K562 (cell line): ENCODE data around the gene MALAT1. TPM values are rescaled to one million over a fixed set of nuclear protein-coding genes. Genes with fewer than 3 reads are reported as not detected.
A peak's percentile ranks its signal among the peaks of the same experiment; 100 is the strongest.

Experiments
- FUS ChIP-seq: fragments of 200-400 bp; formaldehyde crosslinking; optimal IDR thresholded peaks from 2 replicates; pipeline ENCODE3; 2017; ENCODE audit warnings: low read depth, low read length
- HDGF ChIP-seq: fragments of 450-650 bp; IDR thresholded peaks from 2 replicates; pipeline ENCODE4 v1.6.1; 2016
- HNRNPH1 ChIP-seq: fragments of 200-400 bp; formaldehyde crosslinking; optimal IDR thresholded peaks from 2 replicates; pipeline ENCODE3; 2017; ENCODE audit warnings: low read depth, mild to moderate bottlenecking, low read length, moderate library complexity
- HNRNPK ChIP-seq: fragments of 200-400 bp; formaldehyde crosslinking; IDR thresholded peaks from one replicate; pipeline ENCODE4 v1.6.1; 2018; ENCODE audit warnings: mild to moderate bottlenecking, low read depth, low read length; ENCODE audit not compliant: poor library complexity, severe bottlenecking
- PCBP1 ChIP-seq: fragments of 200-400 bp; formaldehyde crosslinking; IDR thresholded peaks from 2 replicates; pipeline ENCODE4 v1.6.1; 2018; ENCODE audit warnings: mild to moderate bottlenecking, low read depth, low read length; ENCODE audit not compliant: poor library complexity, severe bottlenecking
- ZBTB7A ChIP-seq: IDR thresholded peaks from 2 replicates; pipeline ENCODE4 v1.6.1; 2011; ENCODE audit warnings: low read depth, mild to moderate bottlenecking, low read length, moderate library complexity, borderline replicate concordance; ENCODE audit not compliant: control insufficient read depth
- ZNF76 ChIP-seq: fragments of 250-450 bp; sonication (Bioruptor Pico); IDR thresholded peaks from 2 replicates; pipeline ENCODE4 v1.4.0; 2020; ENCODE audit warnings: mild to moderate bottlenecking, moderate library complexity, borderline replicate concordance
- ZNF79 ChIP-seq: fragments of 250-450 bp; sonication (Bioruptor Pico); IDR thresholded peaks from 2 replicates; pipeline ENCODE4 v1.4.0; 2020; ENCODE audit warnings: low read depth, mild to moderate bottlenecking, moderate library complexity
- polyA plus RNA-seq, 8 experiments: library from polyadenylated mRNA; depleted of rRNA in 4 of 8; stranded (reverse) in 5 of 8; unstranded in 3 of 8; fragments of >200 nt; fragmentation: Nextera tagmentation in 2 of 8; fragmentation: Illumina TruSeq in 1 of 8; extraction: Ambion mirVana in 2 of 8; extraction: Trizol in 1 of 8; gene quantifications; 2 replicates each; pipeline versions ENCODE4 v1.2.1 to v1.2.3, GENCODE V29; 2011 to 2014; ENCODE audit warnings: inconsistent platforms in 1 of 8, missing spikeins in 1 of 8
- total RNA-seq, 7 experiments: library from RNA; depleted of rRNA in 6 of 7; stranded (reverse); fragments of >200 nt in 6 of 7; fragmentation: Illumina TruSeq in 2 of 7; extraction: Trizol in 2 of 7; gene quantifications; 2 replicates each; pipeline versions ENCODE4 v1.2.1 to v1.2.3, GENCODE V29; 2011 to 2021; ENCODE audit warnings: low replicate concordance in 1 of 7
- TF ChIP-seq, protein P1 (sequence below): fragments of 450-650 bp; IDR thresholded peaks from 2 replicates; pipeline ENCODE4 v1.6.1; 2016; ENCODE audit warnings: mild to moderate bottlenecking, moderate library complexity
- TF ChIP-seq, protein P2 (sequence below): IDR thresholded peaks from 3 replicates; pipeline ENCODE4 v1.6.1; 2011; ENCODE audit warnings: borderline replicate concordance, mild to moderate bottlenecking, moderate library complexity; ENCODE audit not compliant: insufficient read length; ENCODE audit errors: extremely low read depth
- TF ChIP-seq, protein P3 (sequence below): sonication (generic); formaldehyde crosslinking; IDR thresholded peaks from 2 replicates; pipeline ENCODE4 v1.9.0; 2022; ENCODE audit warnings: mild to moderate bottlenecking, missing genetic modification reagents

MALAT1 gene
- total and polyA plus RNA-seq, 9 of the 15 experiments (the other 6 are each of a cell fraction or from before 2014, with no cell fraction given): 363 to 8,715 (median 2,351) TPM

DNA sequence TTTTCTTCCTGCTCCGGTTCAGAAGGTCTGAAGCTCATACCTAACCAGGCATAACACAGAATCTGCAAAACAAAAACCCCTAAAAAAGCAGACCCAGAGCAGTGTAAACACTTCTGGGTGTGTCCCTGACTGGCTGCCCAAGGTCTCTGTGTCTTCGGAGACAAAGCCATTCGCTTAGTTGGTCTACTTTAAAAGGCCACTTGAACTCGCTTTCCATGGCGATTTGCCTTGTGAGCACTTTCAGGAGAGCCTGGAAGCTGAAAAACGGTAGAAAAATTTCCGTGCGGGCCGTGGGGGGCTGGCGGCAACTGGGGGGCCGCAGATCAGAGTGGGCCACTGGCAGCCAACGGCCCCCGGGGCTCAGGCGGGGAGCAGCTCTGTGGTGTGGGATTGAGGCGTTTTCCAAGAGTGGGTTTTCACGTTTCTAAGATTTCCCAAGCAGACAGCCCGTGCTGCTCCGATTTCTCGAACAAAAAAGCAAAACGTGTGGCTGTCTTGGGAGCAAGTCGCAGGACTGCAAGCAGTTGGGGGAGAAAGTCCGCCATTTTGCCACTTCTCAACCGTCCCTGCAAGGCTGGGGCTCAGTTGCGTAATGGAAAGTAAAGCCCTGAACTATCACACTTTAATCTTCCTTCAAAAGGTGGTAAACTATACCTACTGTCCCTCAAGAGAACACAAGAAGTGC, 661 bp upstream of the MALAT1 start (continued):
- TF ChIP-seq, protein P1, sequence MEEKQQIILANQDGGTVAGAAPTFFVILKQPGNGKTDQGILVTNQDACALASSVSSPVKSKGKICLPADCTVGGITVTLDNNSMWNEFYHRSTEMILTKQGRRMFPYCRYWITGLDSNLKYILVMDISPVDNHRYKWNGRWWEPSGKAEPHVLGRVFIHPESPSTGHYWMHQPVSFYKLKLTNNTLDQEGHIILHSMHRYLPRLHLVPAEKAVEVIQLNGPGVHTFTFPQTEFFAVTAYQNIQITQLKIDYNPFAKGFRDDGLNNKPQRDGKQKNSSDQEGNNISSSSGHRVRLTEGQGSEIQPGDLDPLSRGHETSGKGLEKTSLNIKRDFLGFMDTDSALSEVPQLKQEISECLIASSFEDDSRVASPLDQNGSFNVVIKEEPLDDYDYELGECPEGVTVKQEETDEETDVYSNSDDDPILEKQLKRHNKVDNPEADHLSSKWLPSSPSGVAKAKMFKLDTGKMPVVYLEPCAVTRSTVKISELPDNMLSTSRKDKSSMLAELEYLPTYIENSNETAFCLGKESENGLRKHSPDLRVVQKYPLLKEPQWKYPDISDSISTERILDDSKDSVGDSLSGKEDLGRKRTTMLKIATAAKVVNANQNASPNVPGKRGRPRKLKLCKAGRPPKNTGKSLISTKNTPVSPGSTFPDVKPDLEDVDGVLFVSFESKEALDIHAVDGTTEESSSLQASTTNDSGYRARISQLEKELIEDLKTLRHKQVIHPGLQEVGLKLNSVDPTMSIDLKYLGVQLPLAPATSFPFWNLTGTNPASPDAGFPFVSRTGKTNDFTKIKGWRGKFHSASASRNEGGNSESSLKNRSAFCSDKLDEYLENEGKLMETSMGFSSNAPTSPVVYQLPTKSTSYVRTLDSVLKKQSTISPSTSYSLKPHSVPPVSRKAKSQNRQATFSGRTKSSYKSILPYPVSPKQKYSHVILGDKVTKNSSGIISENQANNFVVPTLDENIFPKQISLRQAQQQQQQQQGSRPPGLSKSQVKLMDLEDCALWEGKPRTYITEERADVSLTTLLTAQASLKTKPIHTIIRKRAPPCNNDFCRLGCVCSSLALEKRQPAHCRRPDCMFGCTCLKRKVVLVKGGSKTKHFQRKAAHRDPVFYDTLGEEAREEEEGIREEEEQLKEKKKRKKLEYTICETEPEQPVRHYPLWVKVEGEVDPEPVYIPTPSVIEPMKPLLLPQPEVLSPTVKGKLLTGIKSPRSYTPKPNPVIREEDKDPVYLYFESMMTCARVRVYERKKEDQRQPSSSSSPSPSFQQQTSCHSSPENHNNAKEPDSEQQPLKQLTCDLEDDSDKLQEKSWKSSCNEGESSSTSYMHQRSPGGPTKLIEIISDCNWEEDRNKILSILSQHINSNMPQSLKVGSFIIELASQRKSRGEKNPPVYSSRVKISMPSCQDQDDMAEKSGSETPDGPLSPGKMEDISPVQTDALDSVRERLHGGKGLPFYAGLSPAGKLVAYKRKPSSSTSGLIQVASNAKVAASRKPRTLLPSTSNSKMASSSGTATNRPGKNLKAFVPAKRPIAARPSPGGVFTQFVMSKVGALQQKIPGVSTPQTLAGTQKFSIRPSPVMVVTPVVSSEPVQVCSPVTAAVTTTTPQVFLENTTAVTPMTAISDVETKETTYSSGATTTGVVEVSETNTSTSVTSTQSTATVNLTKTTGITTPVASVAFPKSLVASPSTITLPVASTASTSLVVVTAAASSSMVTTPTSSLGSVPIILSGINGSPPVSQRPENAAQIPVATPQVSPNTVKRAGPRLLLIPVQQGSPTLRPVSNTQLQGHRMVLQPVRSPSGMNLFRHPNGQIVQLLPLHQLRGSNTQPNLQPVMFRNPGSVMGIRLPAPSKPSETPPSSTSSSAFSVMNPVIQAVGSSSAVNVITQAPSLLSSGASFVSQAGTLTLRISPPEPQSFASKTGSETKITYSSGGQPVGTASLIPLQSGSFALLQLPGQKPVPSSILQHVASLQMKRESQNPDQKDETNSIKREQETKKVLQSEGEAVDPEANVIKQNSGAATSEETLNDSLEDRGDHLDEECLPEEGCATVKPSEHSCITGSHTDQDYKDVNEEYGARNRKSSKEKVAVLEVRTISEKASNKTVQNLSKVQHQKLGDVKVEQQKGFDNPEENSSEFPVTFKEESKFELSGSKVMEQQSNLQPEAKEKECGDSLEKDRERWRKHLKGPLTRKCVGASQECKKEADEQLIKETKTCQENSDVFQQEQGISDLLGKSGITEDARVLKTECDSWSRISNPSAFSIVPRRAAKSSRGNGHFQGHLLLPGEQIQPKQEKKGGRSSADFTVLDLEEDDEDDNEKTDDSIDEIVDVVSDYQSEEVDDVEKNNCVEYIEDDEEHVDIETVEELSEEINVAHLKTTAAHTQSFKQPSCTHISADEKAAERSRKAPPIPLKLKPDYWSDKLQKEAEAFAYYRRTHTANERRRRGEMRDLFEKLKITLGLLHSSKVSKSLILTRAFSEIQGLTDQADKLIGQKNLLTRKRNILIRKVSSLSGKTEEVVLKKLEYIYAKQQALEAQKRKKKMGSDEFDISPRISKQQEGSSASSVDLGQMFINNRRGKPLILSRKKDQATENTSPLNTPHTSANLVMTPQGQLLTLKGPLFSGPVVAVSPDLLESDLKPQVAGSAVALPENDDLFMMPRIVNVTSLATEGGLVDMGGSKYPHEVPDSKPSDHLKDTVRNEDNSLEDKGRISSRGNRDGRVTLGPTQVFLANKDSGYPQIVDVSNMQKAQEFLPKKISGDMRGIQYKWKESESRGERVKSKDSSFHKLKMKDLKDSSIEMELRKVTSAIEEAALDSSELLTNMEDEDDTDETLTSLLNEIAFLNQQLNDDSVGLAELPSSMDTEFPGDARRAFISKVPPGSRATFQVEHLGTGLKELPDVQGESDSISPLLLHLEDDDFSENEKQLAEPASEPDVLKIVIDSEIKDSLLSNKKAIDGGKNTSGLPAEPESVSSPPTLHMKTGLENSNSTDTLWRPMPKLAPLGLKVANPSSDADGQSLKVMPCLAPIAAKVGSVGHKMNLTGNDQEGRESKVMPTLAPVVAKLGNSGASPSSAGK: no peak
- TF ChIP-seq, protein P2, sequence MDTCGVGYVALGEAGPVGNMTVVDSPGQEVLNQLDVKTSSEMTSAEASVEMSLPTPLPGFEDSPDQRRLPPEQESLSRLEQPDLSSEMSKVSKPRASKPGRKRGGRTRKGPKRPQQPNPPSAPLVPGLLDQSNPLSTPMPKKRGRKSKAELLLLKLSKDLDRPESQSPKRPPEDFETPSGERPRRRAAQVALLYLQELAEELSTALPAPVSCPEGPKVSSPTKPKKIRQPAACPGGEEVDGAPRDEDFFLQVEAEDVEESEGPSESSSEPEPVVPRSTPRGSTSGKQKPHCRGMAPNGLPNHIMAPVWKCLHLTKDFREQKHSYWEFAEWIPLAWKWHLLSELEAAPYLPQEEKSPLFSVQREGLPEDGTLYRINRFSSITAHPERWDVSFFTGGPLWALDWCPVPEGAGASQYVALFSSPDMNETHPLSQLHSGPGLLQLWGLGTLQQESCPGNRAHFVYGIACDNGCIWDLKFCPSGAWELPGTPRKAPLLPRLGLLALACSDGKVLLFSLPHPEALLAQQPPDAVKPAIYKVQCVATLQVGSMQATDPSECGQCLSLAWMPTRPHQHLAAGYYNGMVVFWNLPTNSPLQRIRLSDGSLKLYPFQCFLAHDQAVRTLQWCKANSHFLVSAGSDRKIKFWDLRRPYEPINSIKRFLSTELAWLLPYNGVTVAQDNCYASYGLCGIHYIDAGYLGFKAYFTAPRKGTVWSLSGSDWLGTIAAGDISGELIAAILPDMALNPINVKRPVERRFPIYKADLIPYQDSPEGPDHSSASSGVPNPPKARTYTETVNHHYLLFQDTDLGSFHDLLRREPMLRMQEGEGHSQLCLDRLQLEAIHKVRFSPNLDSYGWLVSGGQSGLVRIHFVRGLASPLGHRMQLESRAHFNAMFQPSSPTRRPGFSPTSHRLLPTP: no peak
- TF ChIP-seq PCBP1: no peak
- no peak for TF ChIP-seq ZNF79 (CRISPR knock-in tag)
- TF ChIP-seq ZNF76 (CRISPR knock-in tag): no peak
- TF ChIP-seq FUS: no peak
- no peak for TF ChIP-seq HNRNPH1
- no peak for TF ChIP-seq HNRNPK
- TF ChIP-seq ZBTB7A: peak; percentile 22; the same call in 1 of the 2 replicates
- TF ChIP-seq HDGF: no peak
- TF ChIP-seq, protein P3, sequence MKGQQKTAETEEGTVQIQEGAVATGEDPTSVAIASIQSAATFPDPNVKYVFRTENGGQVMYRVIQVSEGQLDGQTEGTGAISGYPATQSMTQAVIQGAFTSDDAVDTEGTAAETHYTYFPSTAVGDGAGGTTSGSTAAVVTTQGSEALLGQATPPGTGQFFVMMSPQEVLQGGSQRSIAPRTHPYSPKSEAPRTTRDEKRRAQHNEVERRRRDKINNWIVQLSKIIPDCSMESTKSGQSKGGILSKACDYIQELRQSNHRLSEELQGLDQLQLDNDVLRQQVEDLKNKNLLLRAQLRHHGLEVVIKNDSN (CRISPR knock-in tag): no peak
